Endodermal cell (in vitro differentiated cells): ENCODE measurements around the gene ESD. TPM values are rescaled to one million over a fixed set of nuclear protein-coding genes. Genes with fewer than 3 reads are reported as not detected.

Experiments used
- DNase-seq: peaks from one replicate; pipeline ENCODE4 v3.0.0-alpha.2; 2017
- H3K27ac ChIP-seq: 2 replicates; pipeline ENCODE4 v1.5.1; 2013; ENCODE audit warnings: mild to moderate bottlenecking, low read depth, low read length, moderate library complexity
- H3K27me3 ChIP-seq: 2 replicates; pipeline ENCODE4 v1.6.1; 2013; ENCODE audit warnings: mild to moderate bottlenecking, low read length, moderate library complexity; ENCODE audit not compliant: insufficient read depth, control insufficient read depth, poor library complexity, severe bottlenecking
- H3K36me3 ChIP-seq: 2 replicates; pipeline ENCODE4 v1.7.0; 2013; ENCODE audit warnings: mild to moderate bottlenecking, low read length, moderate library complexity; ENCODE audit not compliant: control insufficient read depth, insufficient read depth
- H3K4me1 ChIP-seq: one replicate; pipeline ENCODE4 v1.7.0; 2013; ENCODE audit warnings: low read length; ENCODE audit not compliant: control insufficient read depth, insufficient read depth
- H3K4me3 ChIP-seq: 2 replicates; pipeline ENCODE4 v1.5.1; 2013; ENCODE audit warnings: mild to moderate bottlenecking, low read length, moderate library complexity
- H3K9ac ChIP-seq: 2 replicates; pipeline ENCODE4 v1.6.1; 2013; ENCODE audit warnings: mild to moderate bottlenecking, low read length, moderate library complexity; ENCODE audit not compliant: poor library complexity, severe bottlenecking; ENCODE audit errors: extremely low read depth
- H3K9me3 ChIP-seq: 2 replicates; pipeline ENCODE4 v1.6.1; 2013; ENCODE audit warnings: mild to moderate bottlenecking, low read length, moderate library complexity; ENCODE audit not compliant: control insufficient read depth
- H3K27ac Mint-ChIP-seq: 2 replicates; pipeline ENCODE4 v1.8.0; 2020; ENCODE audit warnings: mixed read lengths
- H3K27me3 Mint-ChIP-seq: 2 replicates; pipeline ENCODE4 v1.8.0; 2021; ENCODE audit warnings: mild to moderate bottlenecking, mixed read lengths; ENCODE audit not compliant: insufficient read depth
- H3K36me3 Mint-ChIP-seq: 2 replicates; pipeline ENCODE4 v1.8.0; 2020; ENCODE audit warnings: low read depth, mixed read lengths
- H3K4me1 Mint-ChIP-seq: 2 replicates; pipeline ENCODE4 v1.8.0; 2020; ENCODE audit warnings: mixed read lengths
- H3K4me3 Mint-ChIP-seq: 2 replicates; pipeline ENCODE4 v1.8.0; 2020; ENCODE audit warnings: mild to moderate bottlenecking, moderate library complexity, mixed read lengths
- H3K9me3 Mint-ChIP-seq: 2 replicates; pipeline ENCODE4 v1.8.0; 2020; ENCODE audit warnings: mild to moderate bottlenecking, mixed read lengths
- WGBS, 2 experiments: methylation state at CpG; one replicate each; pipeline versions ENCODE4 v1.1.5 to v1.1.7; 2013; ENCODE audit warnings: missing lambda C conversion rate in 2 of 2, mixed read lengths in 1 of 2; ENCODE audit not compliant: insufficient coverage in 1 of 2, insufficient read length in 1 of 2; 5-methylcytosine and 5-hydroxymethylcytosine counted together
- long read RNA-seq, 4 experiments: library from polyadenylated mRNA in 2 of 4; library from RNA in 1 of 4; library from capped mRNA in 1 of 4; stranded (forward) in 3 of 4; unstranded in 1 of 4; transcript quantifications; one replicate each; pipeline ENCODE4 v2.0.0, GENCODE V29; 2020 to 2021; ENCODE audit warnings: inconsistent platforms in 1 of 4
- polyA plus RNA-seq, 2 experiments: library from polyadenylated mRNA; stranded (reverse); fragments of 50-300 nt; gene quantifications; one replicate each; pipeline ENCODE4 v1.2.3, GENCODE V29; 2013
- total RNA-seq, 2 donors: library from RNA; stranded (reverse); fragmentation: NEBNext Ultra II Directional in 1 of 2; extraction: Animal tissue kit (Norgen Biotek cat#: 25700) in 1 of 2; gene quantifications; 2 replicates in 1 of 2; 3 replicates in 1 of 2; pipeline ENCODE4 v1.2.1, GENCODE V29; 2021
- TF ChIP-seq, protein P1 (sequence below): fragments of 200-600 bp; sonication (generic); conservative IDR thresholded peaks from 2 replicates; pipeline ENCODE4 v1.5.0; 2021; ENCODE audit warnings: antibody characterized with exemption, mild to moderate bottlenecking

The ESD gene, protein sequence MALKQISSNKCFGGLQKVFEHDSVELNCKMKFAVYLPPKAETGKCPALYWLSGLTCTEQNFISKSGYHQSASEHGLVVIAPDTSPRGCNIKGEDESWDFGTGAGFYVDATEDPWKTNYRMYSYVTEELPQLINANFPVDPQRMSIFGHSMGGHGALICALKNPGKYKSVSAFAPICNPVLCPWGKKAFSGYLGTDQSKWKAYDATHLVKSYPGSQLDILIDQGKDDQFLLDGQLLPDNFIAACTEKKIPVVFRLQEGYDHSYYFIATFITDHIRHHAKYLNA
- total RNA-seq = 10 to 100 TPM; 55.5 to 67.7 TPM
- polyA plus RNA-seq (2013, experiment 1 of 2) = 173 TPM
- polyA plus RNA-seq (2013, experiment 2 of 2) = 161 TPM
- long read RNA-seq, experiment 1, partial matches to known transcripts = 10 of 44 reads
- long read RNA-seq, experiment 1, other reads (novel, unspliced or antisense) = 34 of 44 reads
- long read RNA-seq, experiment 2, transcript ESD-202 (10 exons, 1,192 nt) = major isoform, 39 of 49 reads
- long read RNA-seq, experiment 2, partial matches to known transcripts = 1 of 49 reads
- long read RNA-seq, experiment 2, other reads (novel, unspliced or antisense) = 8 of 49 reads
- long read RNA-seq, experiment 3, transcript ESD-202 (10 exons, 1,192 nt) = major isoform, 94 of 134 reads
- long read RNA-seq, experiment 3, partial matches to known transcripts = 24 of 134 reads
- long read RNA-seq, experiment 3, other reads (novel, unspliced or antisense) = 12 of 134 reads
- long read RNA-seq, experiment 4, transcript ESD-202 (10 exons, 1,192 nt) = major isoform, 203 of 230 reads
- long read RNA-seq, experiment 4, transcript ESD-201 (11 exons, 1,079 nt) = minor isoform, 5 of 230 reads
- long read RNA-seq, experiment 4, partial matches to known transcripts = 4 of 230 reads
- long read RNA-seq, experiment 4, other reads (novel, unspliced or antisense) = 18 of 230 reads

DNA sequence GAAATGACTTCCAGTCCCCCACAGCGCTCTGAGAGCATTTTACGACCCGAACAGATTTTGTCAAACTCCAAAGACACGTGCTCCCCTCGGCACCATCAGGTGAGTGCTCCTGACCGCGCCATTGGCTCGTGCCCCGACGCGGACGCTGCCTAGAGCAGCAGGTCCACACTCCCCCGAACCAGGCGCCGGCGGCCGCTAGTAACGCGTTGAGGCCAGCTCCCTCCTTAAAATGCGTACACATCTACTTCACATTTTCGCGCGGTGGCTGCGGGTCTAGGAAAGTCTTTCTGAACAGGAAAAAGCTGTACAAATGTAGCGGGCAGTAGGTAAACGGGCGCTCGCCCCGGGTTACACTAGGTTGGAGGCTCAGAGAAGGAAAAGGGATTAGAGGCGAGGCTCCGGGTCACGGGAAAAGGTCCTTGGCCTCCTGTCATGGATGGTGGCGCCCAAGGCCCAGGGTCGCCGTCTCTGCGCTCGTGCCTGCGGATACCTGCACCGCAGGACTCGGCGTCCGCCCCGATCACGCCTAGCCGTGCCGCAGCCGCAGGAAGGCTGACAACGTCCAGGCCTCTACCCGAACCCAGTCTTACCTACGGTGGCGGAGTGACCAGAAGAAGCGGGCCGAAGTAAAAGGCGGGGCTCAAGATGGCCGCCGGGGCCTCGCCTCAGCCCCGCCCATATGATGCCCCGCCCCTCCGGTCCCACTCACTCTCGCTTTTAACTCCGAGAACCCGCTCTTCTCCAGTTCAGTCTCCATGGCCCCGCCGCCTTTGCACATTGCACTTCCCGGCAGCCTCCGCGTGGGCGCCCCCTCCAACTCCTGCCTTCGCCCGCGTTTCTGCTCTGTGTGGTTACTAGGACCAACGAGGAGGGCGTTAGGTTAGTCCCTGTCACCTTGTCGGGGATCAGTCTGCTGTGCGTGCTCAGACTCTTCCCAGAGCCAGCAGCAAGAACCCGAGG lies at the start of gene ESD:
Gene ESD, minus strand, starts transcription at position 647 of the 960 bp plus-strand sequence. CDS start 5,748 bp downstream, outside the sequence.
- Mint-ChIP-seq H3K36me3 (no peaks in the 10 kb centered on the region), H3K9me3 (no peaks in the 10 kb centered on the region), H3K27me3 (no peaks in the 10 kb centered on the region), H3K27ac (peak within 1 kb of the TSS; percentile 95), H3K4me1 (peaks cover 10% of the 10 kb centered on the region), H3K4me3 (peak within 1 kb of the TSS; percentile 88)
- peak within 1 kb of the TSS; percentile 40 for H3K27ac ChIP-seq
- peaks cover under 1% of the 10 kb centered on the region for H3K36me3 ChIP-seq
- H3K9me3 ChIP-seq = no peaks in the 10 kb centered on the region
- TF ChIP-seq, protein P1, sequence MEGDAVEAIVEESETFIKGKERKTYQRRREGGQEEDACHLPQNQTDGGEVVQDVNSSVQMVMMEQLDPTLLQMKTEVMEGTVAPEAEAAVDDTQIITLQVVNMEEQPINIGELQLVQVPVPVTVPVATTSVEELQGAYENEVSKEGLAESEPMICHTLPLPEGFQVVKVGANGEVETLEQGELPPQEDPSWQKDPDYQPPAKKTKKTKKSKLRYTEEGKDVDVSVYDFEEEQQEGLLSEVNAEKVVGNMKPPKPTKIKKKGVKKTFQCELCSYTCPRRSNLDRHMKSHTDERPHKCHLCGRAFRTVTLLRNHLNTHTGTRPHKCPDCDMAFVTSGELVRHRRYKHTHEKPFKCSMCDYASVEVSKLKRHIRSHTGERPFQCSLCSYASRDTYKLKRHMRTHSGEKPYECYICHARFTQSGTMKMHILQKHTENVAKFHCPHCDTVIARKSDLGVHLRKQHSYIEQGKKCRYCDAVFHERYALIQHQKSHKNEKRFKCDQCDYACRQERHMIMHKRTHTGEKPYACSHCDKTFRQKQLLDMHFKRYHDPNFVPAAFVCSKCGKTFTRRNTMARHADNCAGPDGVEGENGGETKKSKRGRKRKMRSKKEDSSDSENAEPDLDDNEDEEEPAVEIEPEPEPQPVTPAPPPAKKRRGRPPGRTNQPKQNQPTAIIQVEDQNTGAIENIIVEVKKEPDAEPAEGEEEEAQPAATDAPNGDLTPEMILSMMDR = no peak
- peak within 1 kb of the TSS; percentile 87 for H3K4me3 ChIP-seq
- WGBS, 2 experiments = 5 to 17% methylated on average over 28 to 77 of the region's 77 CpGs
- H3K9ac ChIP-seq = peak within 1 kb of the TSS; percentile 70
- H3K4me1 ChIP-seq = peaks cover 3% of the 10 kb centered on the region
- DNase-seq = peak; percentile 96
- H3K27me3 ChIP-seq = no peaks in the 10 kb centered on the region

DNA sequence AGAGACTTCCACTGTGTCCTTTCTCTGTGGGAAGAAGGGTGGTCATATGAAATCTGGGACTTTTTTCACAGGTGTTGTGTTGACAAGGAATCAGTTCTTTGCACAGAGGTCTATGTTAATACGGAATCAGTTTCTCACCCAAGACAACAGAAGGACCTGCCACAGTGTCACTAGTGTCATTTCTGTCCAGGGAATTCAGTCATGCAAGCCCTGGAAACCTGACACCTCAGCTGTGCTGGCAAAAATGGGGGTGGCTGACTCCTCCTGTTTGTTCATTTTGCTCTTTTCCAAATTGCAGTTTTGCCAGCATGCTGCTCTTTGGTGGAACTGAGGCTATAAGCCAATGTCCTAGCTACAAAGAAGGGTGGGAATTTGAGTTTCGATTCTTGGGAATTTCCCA lies 49.8 kb upstream of the ESD start:
- no peaks in the 10 kb centered on the region for H3K27me3 Mint-ChIP-seq
- TF ChIP-seq, protein P1 = no peak

More for the DNA sequence above, 49.8 kb upstream of the ESD start:
- H3K4me1 ChIP-seq = no peaks in the 10 kb centered on the region
- no peak overlapping the region for H3K27ac ChIP-seq
- H3K9me3 ChIP-seq = no peaks in the 10 kb centered on the region
- Mint-ChIP-seq H3K9me3 (no peaks in the 10 kb centered on the region), H3K4me3 (no peak overlapping the region), H3K36me3 (no peaks in the 10 kb centered on the region), H3K27ac (no peak overlapping the region), H3K4me1 (no peaks in the 10 kb centered on the region)
- no peak for DNase-seq
- WGBS, 2 experiments = 90 to 100% methylated on average over 2 of the region's 2 CpGs
- no peak overlapping the region for H3K9ac ChIP-seq
- H3K36me3 ChIP-seq = no peaks in the 10 kb centered on the region
- peaks cover 16% of the 10 kb centered on the region for H3K27me3 ChIP-seq
- H3K4me3 ChIP-seq = no peak overlapping the region
